Measurements from ENCODE around the gene GNPTG. TPM values are rescaled to one million over a fixed set of nuclear protein-coding genes. Genes with fewer than 3 reads are reported as not detected.

The GNPTG gene
- total RNA-seq, 2 donors from 2014 or later, result 34.0 to 38.4 TPM

GRCh38 chr16:1309888-1310831 lies 41.6 kb upstream of the GNPTG start:
- Histone ChIP-seq H3K27me3 (ENCODE audit: control insufficient read depth, insufficient read depth, low read length, poor library complexity, severe bottlenecking) (no peaks in the 10 kb centered on the region), H3K27ac (ENCODE audit: low read depth, low read length) (no peak overlapping the region), H3K9ac (ENCODE audit: extremely low read depth, low read length, poor library complexity, severe bottlenecking) (peak overlapping the region; percentile 87), H3K36me3 (ENCODE audit: control insufficient read depth, insufficient read depth, low read length) (peaks cover 21% of the 10 kb centered on the region), H3K9me3 (ENCODE audit: control insufficient read depth, low read length) (no peaks in the 10 kb centered on the region), H3K4me3 (ENCODE audit: low read length) (peak overlapping the region; percentile 97), H3K4me1 (ENCODE audit: control insufficient read depth, insufficient read depth, low read length) (no peaks in the 10 kb centered on the region)
- peaks cover 11% of the 10 kb centered on the region for H3K4me1 Mint-ChIP-seq
- WGBS, 2 experiments (ENCODE audit: insufficient coverage in 1 of 2, insufficient read length in 1 of 2), result 1% methylated on average over 50 to 77 of the region's 77 CpGs
- peak overlapping the region; percentile 94 for H3K27ac Mint-ChIP-seq
- peaks cover 21% of the 10 kb centered on the region for H3K36me3 Mint-ChIP-seq (ENCODE audit: low read depth)
- TF ChIP-seq CTCF (conservative IDR thresholded peaks at IDR 0.05), result no peak
- no peak for DNase-seq
- H3K27me3 Mint-ChIP-seq (ENCODE audit: insufficient read depth), result no peaks in the 10 kb centered on the region
- H3K9me3 Mint-ChIP-seq, result no peaks in the 10 kb centered on the region
- peak overlapping the region; percentile 88 for H3K4me3 Mint-ChIP-seq

- H3K4me3 ChIP-seq (ENCODE audit: low read length), result peak overlapping the region; percentile 97
- H3K36me3 ChIP-seq (ENCODE audit: control insufficient read depth, insufficient read depth, low read length), result peaks cover 27% of the 10 kb centered on the region
- WGBS, 2 experiments (ENCODE audit: insufficient coverage in 1 of 2, insufficient read length in 1 of 2), result 0 to 8% methylated on average over 5 to 14 of the region's 14 CpGs
- peak overlapping the region; percentile 88 for H3K4me3 Mint-ChIP-seq
- no peaks in the 10 kb centered on the region for H3K27me3 Mint-ChIP-seq (ENCODE audit: insufficient read depth)
- no peaks in the 10 kb centered on the region for H3K9me3 ChIP-seq (ENCODE audit: control insufficient read depth, low read length)
- peaks cover 11% of the 10 kb centered on the region for H3K4me1 Mint-ChIP-seq
- no peaks in the 10 kb centered on the region for H3K4me1 ChIP-seq (ENCODE audit: control insufficient read depth, insufficient read depth, low read length)
- no peaks in the 10 kb centered on the region for H3K27me3 ChIP-seq (ENCODE audit: control insufficient read depth, insufficient read depth, low read length, poor library complexity, severe bottlenecking)
- TF ChIP-seq CTCF (conservative IDR thresholded peaks at IDR 0.05), result no peak
- peak overlapping the region; percentile 87 for H3K9ac ChIP-seq (ENCODE audit: extremely low read depth, low read length, poor library complexity, severe bottlenecking)
- H3K27ac Mint-ChIP-seq, result peak overlapping the region; percentile 94
- no peaks in the 10 kb centered on the region for H3K9me3 Mint-ChIP-seq
- peaks cover 27% of the 10 kb centered on the region for H3K36me3 Mint-ChIP-seq (ENCODE audit: low read depth)
- no peak for DNase-seq
- H3K27ac ChIP-seq (ENCODE audit: low read depth, low read length), result no peak overlapping the region
These were observed 40.9 kb upstream of the GNPTG start for GRCh38 chr16:1310832-1311200.

- peaks cover 11% of the 10 kb centered on the region for H3K4me1 Mint-ChIP-seq
These were observed 40.5 kb upstream of the GNPTG start for GRCh38 chr16:1311212-1311737.

More at GRCh38 chr16:1311212-1311737, 40.5 kb upstream of the GNPTG start:
- peak overlapping the region; percentile 94 for H3K27ac Mint-ChIP-seq
- Histone ChIP-seq H3K36me3 (ENCODE audit: control insufficient read depth, insufficient read depth, low read length) (peaks cover 32% of the 10 kb centered on the region), H3K27ac (ENCODE audit: low read depth, low read length) (no peak overlapping the region), H3K4me1 (ENCODE audit: control insufficient read depth, insufficient read depth, low read length) (no peaks in the 10 kb centered on the region), H3K9ac (ENCODE audit: extremely low read depth, low read length, poor library complexity, severe bottlenecking) (peak overlapping the region; percentile 87), H3K27me3 (ENCODE audit: control insufficient read depth, insufficient read depth, low read length, poor library complexity, severe bottlenecking) (no peaks in the 10 kb centered on the region), H3K4me3 (ENCODE audit: low read length) (peak overlapping the region; percentile 97), H3K9me3 (ENCODE audit: control insufficient read depth, low read length) (no peaks in the 10 kb centered on the region)
- H3K9me3 Mint-ChIP-seq, result no peaks in the 10 kb centered on the region
- peak; percentile 24 for TF ChIP-seq CTCF (conservative IDR thresholded peaks at IDR 0.05)
- H3K27me3 Mint-ChIP-seq (ENCODE audit: insufficient read depth), result no peaks in the 10 kb centered on the region
- H3K36me3 Mint-ChIP-seq (ENCODE audit: low read depth), result peaks cover 31% of the 10 kb centered on the region
- H3K4me3 Mint-ChIP-seq, result peak overlapping the region; percentile 88
- 41 to 52% methylated on average over 8 to 13 of the region's 13 CpGs for WGBS, 2 experiments (ENCODE audit: insufficient coverage in 1 of 2, insufficient read length in 1 of 2)
- peak; percentile 69 for DNase-seq

Data from endodermal cell (in vitro differentiated cells).